Cardiac atrium fibroblast (primary cell): Measurements from ENCODE around the gene FEM1A. TPM values are rescaled to one million over a fixed set of nuclear protein-coding genes. Genes with fewer than 3 reads are reported as not detected.

Experiments used
- total RNA-seq: library from RNA; depleted of rRNA; stranded (reverse); fragments of >200 nt; gene quantifications from 2 replicates; pipeline ENCODE4 v1.2.3, GENCODE V29; 2015

The FEM1A gene, protein sequence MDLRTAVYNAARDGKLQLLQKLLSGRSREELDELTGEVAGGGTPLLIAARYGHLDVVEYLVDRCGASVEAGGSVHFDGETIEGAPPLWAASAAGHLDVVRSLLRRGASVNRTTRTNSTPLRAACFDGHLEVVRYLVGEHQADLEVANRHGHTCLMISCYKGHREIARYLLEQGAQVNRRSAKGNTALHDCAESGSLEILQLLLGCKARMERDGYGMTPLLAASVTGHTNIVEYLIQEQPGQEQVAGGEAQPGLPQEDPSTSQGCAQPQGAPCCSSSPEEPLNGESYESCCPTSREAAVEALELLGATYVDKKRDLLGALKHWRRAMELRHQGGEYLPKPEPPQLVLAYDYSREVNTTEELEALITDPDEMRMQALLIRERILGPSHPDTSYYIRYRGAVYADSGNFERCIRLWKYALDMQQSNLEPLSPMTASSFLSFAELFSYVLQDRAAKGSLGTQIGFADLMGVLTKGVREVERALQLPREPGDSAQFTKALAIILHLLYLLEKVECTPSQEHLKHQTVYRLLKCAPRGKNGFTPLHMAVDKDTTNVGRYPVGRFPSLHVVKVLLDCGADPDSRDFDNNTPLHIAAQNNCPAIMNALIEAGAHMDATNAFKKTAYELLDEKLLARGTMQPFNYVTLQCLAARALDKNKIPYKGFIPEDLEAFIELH
- 8.7 and 12.3 TPM in 2 replicates for total RNA-seq

DNA sequence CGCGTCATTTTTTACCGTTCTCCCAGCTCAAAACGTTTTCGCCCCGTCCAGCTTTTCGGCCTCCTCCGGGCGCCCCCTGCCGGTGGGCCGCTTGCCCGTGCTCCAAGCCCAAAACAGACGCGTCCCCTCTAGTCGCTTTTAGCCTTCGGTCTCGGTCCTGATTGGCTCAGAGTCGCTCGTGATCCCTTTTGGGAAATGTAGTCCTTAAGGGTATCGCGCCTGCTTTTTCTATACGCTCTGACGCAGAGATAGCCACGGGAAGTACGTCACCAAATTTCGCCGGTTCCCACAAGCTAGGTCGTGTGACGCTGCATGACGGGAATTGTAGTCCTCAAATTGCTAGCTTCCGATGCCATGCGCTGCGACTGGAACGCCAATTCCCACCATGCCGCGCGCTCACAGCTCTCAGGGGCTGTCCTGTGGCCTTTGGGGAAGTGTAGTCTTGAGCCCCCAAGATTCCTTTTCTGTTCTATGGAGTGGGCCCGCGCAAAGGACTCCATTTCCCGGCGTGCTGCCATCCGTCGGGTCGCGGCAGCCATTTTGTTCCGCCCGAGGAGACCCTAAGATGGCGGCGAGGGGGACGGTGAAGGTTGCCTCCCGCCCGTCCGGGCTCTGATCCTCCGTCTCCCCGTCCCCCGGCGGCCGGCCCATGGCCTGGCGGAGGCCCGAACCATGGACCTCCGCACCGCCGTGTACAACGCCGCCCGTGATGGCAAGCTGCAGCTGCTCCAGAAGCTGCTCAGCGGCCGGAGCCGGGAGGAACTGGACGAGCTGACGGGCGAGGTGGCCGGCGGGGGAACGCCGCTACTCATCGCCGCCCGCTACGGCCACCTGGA lies at the start of gene FEM1A:
Gene FEM1A, plus strand, starts transcription at position 552 of the 836 bp plus-strand sequence. Its CDS starts 121 bp downstream, at position 673.

DNA sequence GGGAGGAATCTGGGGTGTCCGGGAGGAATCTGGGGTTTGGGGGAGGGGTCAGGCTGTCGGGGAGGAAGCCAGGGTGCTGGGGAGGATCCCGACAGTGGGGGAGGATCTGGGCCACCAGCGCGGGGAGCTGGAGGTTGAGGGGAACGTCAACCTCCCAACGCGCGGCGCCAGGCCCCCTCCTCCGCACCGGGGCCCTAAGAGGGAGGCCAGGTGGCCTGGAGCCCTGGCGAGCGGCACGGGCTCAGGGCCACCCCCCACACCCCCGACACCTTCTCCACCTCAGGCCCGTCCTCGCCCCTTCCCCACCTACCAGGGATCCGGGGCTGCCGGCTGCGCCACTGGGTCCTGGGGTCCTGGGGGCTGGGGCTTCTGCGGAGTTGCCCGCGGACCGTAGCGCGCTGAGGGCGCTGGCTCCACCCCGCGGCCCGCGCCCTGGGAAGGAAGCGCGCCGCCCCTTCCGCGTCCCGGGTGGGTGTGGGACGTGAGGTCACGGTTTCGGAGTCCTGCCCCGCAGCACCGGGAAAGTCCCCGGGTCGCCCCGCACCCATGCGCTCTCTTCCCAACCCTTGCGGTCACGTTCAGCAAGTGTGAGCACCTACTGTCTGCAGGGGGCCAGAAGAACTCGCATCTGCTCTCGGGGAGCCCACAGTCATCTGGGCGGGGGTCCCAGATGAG lies 39.9 kb downstream of the FEM1A start, which contains the start of gene TICAM1:
Gene TICAM1, minus strand, starts transcription at position 409 of the 675 bp plus-strand sequence. CDS start 13,335 bp downstream, outside the sequence.

Other genes starting within 250 kb of the FEM1A start
- 9.7 and 15.3 TPM in 2 replicates for gene SEMA6B, start 232.1 kb upstream of the FEM1A start, total RNA-seq
- 5.0 and 7.2 TPM in 2 replicates for gene TNFAIP8L1, start 152.2 kb upstream of the FEM1A start, total RNA-seq
- gene MYDGF, start 121.4 kb upstream of the FEM1A start, total RNA-seq = 129 and 160 TPM in 2 replicates
- 33.9 and 47.1 TPM in 2 replicates for gene DPP9, start 67.9 kb upstream of the FEM1A start, total RNA-seq
- 2.9 and 3.2 TPM in 2 replicates for gene TICAM1, start 40.0 kb downstream of the FEM1A start, total RNA-seq
- 118 and 176 TPM in 2 replicates for gene PLIN3, start 75.9 kb downstream of the FEM1A start, total RNA-seq
- gene ARRDC5, start 111.2 kb downstream of the FEM1A start, total RNA-seq = not detected in 2 replicates
- 9.0 and 12.0 TPM in 2 replicates for gene UHRF1, start 117.8 kb downstream of the FEM1A start, total RNA-seq
- 24.7 and 28.7 TPM in 2 replicates for gene KDM4B, start 177.4 kb downstream of the FEM1A start, total RNA-seq